GM18517 (cell line): ENCODE measurements around the gene LRMDA.
A peak's percentile ranks its signal among the peaks of the same experiment; 100 is the strongest.

Source experiments
- ATAC-seq: cut with Tn5 transposase; IDR thresholded peaks from one replicate; pipeline ENCODE4 v1.9.1; 2021; ENCODE audit warnings: mild to moderate bottlenecking, moderate library complexity; ENCODE audit not compliant: unreplicated experiment

The LRMDA gene

GRCh38 chr10:75431180-75432111 is at the start of gene LRMDA:
TSS of gene LRMDA (plus strand) at chr10:75431624.
- ATAC-seq, result peak; percentile 63

- ATAC-seq, result no peak
These were observed 45.3 kb upstream of the LRMDA start for GRCh38 chr10:75386128-75386527.

GRCh38 chr10:75388082-75388481 is 43.3 kb upstream of the LRMDA start:
- ATAC-seq, result no peak

GRCh38 chr10:75390178-75390577 is 41.2 kb upstream of the LRMDA start:
- no peak for ATAC-seq

GRCh38 chr10:75392271-75392670 is 39.2 kb upstream of the LRMDA start:
- no peak for ATAC-seq

- no peak for ATAC-seq
These were observed 38.7 kb upstream of the LRMDA start for GRCh38 chr10:75392744-75393143.

- no peak for ATAC-seq
These were observed 37.2 kb upstream of the LRMDA start for GRCh38 chr10:75394221-75394620.

GRCh38 chr10:75395066-75395931 is 36.1 kb upstream of the LRMDA start:
- ATAC-seq, result no peak

GRCh38 chr10:75395932-75396630 is 35.3 kb upstream of the LRMDA start:
- ATAC-seq, result no peak

- no peak for ATAC-seq
These were observed 34.6 kb upstream of the LRMDA start for GRCh38 chr10:75396631-75397495.

GRCh38 chr10:75397496-75398199 is 33.8 kb upstream of the LRMDA start:
- no peak for ATAC-seq

- ATAC-seq, result no peak
These were observed 33.2 kb upstream of the LRMDA start for GRCh38 chr10:75398200-75398691.

- ATAC-seq, result no peak
These were observed 32.5 kb upstream of the LRMDA start for GRCh38 chr10:75398692-75399460.

GRCh38 chr10:75399461-75400162 is 31.8 kb upstream of the LRMDA start:
- ATAC-seq, result no peak

GRCh38 chr10:75400163-75400770 is 31.2 kb upstream of the LRMDA start:
- no peak for ATAC-seq

- ATAC-seq, result peak; percentile 8
These were observed 30.5 kb upstream of the LRMDA start for GRCh38 chr10:75400771-75401568.
